Daoy (cell line): ENCODE results near the gene TPK1. TPM values are rescaled to one million over a fixed set of nuclear protein-coding genes. Genes with fewer than 3 reads are reported as not detected.
A peak's percentile ranks its signal among the peaks of the same experiment; 100 is the strongest.
"Not testable (repeated sequence)": the region's sequence is repeated elsewhere in the genome, so short reads cannot be mapped to it uniquely, and the experiment has no call there.

Source experiments
- DNase-seq: peaks from one replicate; pipeline ENCODE4 v3.0.0-alpha.2; 2015; ENCODE audit warnings: low read depth
- total RNA-seq: library from RNA; depleted of rRNA; stranded (reverse); fragments of >200 nt; shearing (Covaris generic); gene quantifications from 2 replicates; pipeline ENCODE4 v1.2.3, GENCODE V29; 2014

TPK1 gene
- total RNA-seq, 1 experiment from 2014 or later, result 9.0 TPM

- DNase-seq, result no peak
Measured at GRCh38 chr7:144629598-144629997, 206.3 kb downstream of the TPK1 start.

DNA sequence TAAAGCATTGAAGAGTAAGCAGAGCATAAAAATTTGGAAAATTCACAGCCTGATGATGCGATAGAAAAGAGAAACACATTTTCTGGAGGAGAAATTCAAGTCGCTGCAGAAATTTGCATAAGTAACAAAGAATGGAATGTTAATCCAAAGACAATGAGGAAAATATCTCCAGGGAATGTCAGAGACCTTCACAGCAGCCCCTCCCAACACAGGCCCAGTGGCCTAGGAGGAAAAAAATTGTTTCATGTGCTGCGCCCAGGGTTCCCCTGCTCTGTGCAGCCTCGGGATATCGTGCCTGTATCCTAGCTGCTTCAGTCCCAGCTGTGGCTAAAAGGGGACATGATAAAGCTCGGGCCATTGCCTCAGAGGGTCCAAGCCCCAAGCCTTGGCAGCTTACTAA lies 206.8 kb downstream of the TPK1 start:
- no peak for DNase-seq

GRCh38 chr7:144628176-144628575 lies 207.7 kb downstream of the TPK1 start:
- DNase-seq, result no peak

DNA sequence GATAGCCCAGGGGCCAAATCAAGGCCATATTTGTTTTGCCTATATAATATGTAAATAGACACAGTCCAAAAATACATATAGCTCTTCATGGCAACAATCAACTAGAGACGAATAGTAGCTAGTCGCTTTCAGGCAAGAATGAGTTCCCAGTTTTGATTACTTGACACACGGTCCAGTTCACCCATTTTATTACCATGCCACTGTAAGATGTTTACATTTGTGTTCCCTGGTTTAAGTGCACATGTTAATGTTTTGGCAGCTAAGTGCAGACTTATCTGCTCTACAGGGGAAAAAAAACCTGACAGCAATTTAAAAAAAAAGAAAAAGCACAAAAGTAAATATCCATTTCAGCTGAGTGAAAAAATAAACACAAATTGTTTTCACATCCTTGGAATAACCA lies 213.1 kb downstream of the TPK1 start:
- no peak for DNase-seq

DNA sequence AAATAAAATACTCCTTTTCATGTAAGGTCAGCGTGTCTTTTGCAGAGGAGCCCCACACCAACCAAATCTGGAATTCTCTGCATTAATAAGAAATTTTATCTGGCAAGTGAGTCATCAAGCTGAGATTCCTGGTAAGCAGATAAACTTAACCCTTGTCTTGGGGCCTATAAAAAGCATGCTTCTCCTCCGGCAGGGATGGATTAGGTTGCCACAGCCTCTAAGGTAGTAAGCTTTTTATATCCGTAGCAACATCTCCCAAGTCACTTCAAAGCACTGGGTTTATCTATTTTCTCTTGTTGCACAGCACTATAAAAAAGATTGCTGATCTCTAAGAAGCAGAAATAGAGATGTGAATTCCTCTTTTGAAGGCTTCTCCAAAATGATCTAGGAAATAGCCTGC lies 229.6 kb downstream of the TPK1 start:
- DNase-seq, result peak; percentile 6

GRCh38 chr7:144596953-144597352 lies 238.9 kb downstream of the TPK1 start:
- DNase-seq, result no peak

DNA sequence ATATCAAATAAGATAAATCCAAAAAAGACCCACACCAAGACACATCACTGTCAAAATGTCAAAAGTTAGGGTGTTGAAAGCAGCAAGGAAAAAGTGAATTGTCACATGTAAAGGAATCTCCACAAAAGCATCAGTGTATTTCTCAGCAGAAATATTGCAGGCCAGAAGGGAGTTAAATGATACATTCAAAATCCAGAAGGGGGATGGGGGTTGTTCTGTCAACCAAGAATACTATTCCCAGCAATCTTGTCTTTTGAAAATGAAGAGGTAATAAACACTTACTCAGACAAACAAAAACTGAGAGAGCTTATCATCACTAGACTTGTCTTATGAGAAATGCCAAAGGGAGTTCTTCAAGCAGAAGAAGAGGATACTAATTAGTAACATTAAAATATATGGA lies 241.3 kb downstream of the TPK1 start:
- no peak for DNase-seq

DNA sequence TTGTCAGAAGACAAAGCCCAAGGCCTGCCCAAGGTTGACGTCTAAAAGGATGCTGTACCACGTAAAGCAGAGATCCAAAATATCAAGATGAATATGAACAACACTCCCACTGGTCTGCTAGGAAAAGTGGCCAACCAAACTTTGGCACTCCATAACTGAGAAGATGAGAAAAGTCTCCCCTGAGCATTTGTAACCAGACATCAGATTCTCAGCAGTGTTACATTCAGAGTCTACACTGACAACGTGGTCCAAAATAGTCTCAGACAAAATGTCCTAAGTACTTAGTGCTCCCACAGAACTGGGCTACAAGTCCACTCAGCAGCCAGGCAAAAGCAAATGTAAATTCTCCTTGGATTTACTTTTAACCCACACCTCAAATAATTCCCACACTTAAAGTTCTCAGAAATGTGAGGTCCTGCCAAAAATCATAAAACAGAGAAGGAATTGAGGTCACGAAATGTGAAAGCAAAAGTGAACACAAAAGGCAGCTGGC lies 247.2 kb downstream of the TPK1 start:
- DNase-seq, result no peak

GRCh38 chr7:144587701-144588100 lies 248.2 kb downstream of the TPK1 start:
- DNase-seq, result no peak

GRCh38 chr7:144584726-144585125 lies 251.1 kb downstream of the TPK1 start:
- no peak for DNase-seq

GRCh38 chr7:144579687-144580086 lies 256.2 kb downstream of the TPK1 start:
- DNase-seq, result no peak

GRCh38 chr7:144575456-144575855 lies 260.4 kb downstream of the TPK1 start:
- no peak for DNase-seq

DNA sequence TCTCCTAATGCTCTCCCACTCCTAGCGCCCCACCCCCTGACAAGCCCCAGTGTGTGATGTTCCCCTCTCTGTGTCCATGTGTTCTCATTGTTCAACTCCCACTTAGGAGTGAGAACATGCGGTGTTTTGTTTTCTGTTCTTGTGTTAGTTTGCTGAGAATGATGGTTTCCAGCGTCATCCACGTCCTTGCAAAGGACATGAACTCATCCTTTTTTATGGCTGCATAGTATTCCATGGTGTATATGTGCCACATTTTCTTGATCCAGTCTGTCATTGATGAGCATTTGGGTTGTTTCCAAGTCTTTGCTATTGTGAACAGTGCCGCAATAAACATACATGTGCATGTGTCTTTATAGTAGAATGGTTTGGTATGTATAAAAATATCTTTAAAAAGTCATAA lies 261.1 kb downstream of the TPK1 start:
- DNase-seq, result not testable (repeated sequence)

DNA sequence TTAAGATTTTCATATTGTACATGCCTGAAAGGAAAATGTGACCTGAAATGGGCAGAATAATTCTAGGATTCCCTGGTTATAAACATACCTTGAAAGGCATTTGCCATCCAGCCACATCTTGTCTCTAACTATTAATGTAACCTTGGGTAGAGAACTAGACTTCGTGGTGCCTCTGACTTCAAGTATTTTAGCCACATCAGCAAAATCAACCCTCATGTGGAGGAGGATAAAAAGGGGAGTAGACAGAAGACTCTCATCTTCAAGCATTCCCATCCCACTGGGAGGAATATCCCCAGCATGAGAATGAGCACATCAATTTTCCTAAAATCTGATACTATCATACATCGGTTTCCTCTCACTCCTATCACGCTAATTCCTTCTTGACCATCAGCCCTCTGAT lies 267.6 kb downstream of the TPK1 start:
- no peak for DNase-seq

GRCh38 chr7:144565586-144565985 lies 270.3 kb downstream of the TPK1 start:
- DNase-seq, result no peak

GRCh38 chr7:144549861-144550260 lies 286.0 kb downstream of the TPK1 start:
- no peak for DNase-seq

- no peak for DNase-seq
Measured at GRCh38 chr7:144548556-144548955, 287.3 kb downstream of the TPK1 start.

DNA sequence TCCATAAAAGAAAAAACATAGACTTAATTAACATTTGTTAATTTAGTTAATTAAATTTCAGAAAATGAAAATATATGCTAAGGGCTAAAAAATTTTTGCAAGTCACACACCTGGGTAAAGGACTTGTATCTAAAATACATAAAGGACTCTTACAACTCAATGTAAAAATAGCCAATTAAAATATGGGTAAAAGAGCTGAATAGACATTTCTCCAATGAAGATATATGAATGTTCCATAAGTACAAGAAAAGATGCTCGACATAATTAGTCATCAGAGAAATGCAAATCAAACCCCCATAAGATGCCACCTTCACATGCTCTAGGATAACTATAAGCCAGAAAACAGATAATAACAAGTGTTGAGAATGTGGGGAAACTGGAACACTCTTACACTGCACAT lies 288.0 kb downstream of the TPK1 start:
- no peak for DNase-seq

GRCh38 chr7:144546782-144547181 lies 289.1 kb downstream of the TPK1 start:
- no peak for DNase-seq

GRCh38 chr7:144545330-144545729 lies 290.5 kb downstream of the TPK1 start:
- no peak for DNase-seq

GRCh38 chr7:144534655-144535395 lies 301.0 kb downstream of the TPK1 start:
- no peak for DNase-seq

DNA sequence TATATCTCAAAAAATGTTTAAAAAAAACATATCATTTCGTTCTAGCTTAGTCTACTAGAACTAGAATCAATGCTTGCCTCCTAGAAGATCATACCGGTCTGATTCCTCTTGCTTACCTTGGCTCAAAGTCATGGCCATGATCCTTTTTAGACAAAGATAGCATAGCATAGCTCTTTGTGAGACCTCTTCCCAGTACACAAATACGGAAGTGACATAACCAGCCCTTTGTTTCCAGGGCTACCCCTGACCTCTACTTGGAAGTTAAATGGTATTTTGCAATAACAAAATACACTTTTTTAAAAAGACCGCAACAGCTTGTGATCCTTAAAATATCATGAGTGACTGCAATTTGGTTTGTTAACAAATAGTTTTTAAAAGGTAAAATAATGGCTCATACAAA lies 301.7 kb downstream of the TPK1 start:
- no peak for DNase-seq

GRCh38 chr7:144531181-144531580 lies 304.7 kb downstream of the TPK1 start:
- no peak for DNase-seq
